Activated CD8-positive, alpha-beta T cell treated with anti-CD3 and anti-CD28 coated beads for 36 hours (primary cell): ENCODE measurements around the gene PLCH1. TPM values are rescaled to one million over a fixed set of nuclear protein-coding genes. Genes with fewer than 3 reads are reported as not detected.
A peak's percentile ranks its signal among the peaks of the same experiment; 100 is the strongest.

Experiments
- ATAC-seq: fragments of 200-7000 bp; cut with Tn5 transposase; one replicate; pipeline ENCODE4 v1.10.0; 2021; ENCODE audit warnings: mild to moderate bottlenecking, moderate library complexity
- CTCF ChIA-PET: fragments of 350-600 bp; sonication (Branson Sonifier 250); formaldehyde crosslinking; loops from one replicate; lab custom pipeline; 2021; ENCODE audit warnings: antibody characterized with exemption; lab: Charles Lee
- POLR2A ChIA-PET: fragments of 350-600 bp; sonication (Branson Sonifier 250); formaldehyde crosslinking; loops from one replicate; lab custom pipeline; 2021; ENCODE audit warnings: antibody characterized with exemption; lab: Charles Lee
- DNase-seq: peaks from one replicate; pipeline ENCODE4 v3.0.0-alpha.2; 2020
- H3K27ac Mint-ChIP-seq: one replicate; pipeline ENCODE4 v1.8.0; 2021; ENCODE audit warnings: mild to moderate bottlenecking, mixed read lengths
- H3K27me3 Mint-ChIP-seq: one replicate; pipeline ENCODE4 v1.8.0; 2021; ENCODE audit warnings: mixed read lengths
- H3K36me3 Mint-ChIP-seq: one replicate; pipeline ENCODE4 v1.8.0; 2021; ENCODE audit warnings: low read depth, mixed read lengths
- H3K4me1 Mint-ChIP-seq: one replicate; pipeline ENCODE4 v1.8.0; 2021; ENCODE audit warnings: low read depth, mixed read lengths
- H3K4me3 Mint-ChIP-seq: one replicate; pipeline ENCODE4 v1.8.0; 2021; ENCODE audit warnings: mild to moderate bottlenecking, moderate library complexity, mixed read lengths
- H3K9me3 Mint-ChIP-seq: one replicate; pipeline ENCODE4 v1.8.0; 2021; ENCODE audit warnings: mixed read lengths
- intact Hi-C: fragments of 100-400 bp; cut with micrococcal nuclease; formaldehyde crosslinking; loops from one replicate; pipeline ENCODE4 v1.10.0; 2022
- total RNA-seq, 2 experiments: library from RNA; stranded (reverse); gene quantifications; one replicate each; pipeline ENCODE4 v1.2.3, GENCODE V29; 2021
- TF ChIP-seq, protein P1 (sequence below): fragments of 200-600 bp; IDR thresholded peaks from one replicate; pipeline ENCODE4 v1.8.0; 2022; ENCODE audit warnings: antibody characterized with exemption, mild to moderate bottlenecking

The PLCH1 gene
- total RNA-seq, 2 experiments from 2014 or later = 0.20 to 0.32 TPM

DNA sequence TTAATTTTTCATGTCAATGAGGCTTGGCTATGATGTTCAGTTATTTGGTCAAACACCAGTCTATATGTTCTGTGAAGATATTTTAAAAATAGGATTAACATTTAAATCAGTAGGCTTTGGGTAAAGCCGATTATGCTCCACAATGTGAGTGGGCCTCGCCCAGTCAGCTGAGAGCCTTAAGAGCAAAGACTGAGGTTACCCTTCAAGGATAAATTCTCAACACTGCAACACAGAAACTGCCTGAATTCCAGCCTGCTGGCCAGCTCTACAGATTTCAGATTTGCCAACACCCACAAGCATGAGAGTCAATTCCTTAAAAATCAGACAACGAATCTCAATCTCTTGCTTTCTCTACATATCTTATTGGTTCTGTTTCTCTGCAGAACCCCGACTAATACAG is 188.3 kb downstream of the PLCH1 start:
- no peak for DNase-seq
- Mint-ChIP-seq H3K36me3 (peaks cover 3% of the 10 kb centered on the region), H3K27me3 (no peaks in the 10 kb centered on the region), H3K27ac (no peak overlapping the region), H3K4me3 (no peak overlapping the region), H3K9me3 (no peaks in the 10 kb centered on the region), H3K4me1 (peaks cover 26% of the 10 kb centered on the region)
- TF ChIP-seq, protein P1, sequence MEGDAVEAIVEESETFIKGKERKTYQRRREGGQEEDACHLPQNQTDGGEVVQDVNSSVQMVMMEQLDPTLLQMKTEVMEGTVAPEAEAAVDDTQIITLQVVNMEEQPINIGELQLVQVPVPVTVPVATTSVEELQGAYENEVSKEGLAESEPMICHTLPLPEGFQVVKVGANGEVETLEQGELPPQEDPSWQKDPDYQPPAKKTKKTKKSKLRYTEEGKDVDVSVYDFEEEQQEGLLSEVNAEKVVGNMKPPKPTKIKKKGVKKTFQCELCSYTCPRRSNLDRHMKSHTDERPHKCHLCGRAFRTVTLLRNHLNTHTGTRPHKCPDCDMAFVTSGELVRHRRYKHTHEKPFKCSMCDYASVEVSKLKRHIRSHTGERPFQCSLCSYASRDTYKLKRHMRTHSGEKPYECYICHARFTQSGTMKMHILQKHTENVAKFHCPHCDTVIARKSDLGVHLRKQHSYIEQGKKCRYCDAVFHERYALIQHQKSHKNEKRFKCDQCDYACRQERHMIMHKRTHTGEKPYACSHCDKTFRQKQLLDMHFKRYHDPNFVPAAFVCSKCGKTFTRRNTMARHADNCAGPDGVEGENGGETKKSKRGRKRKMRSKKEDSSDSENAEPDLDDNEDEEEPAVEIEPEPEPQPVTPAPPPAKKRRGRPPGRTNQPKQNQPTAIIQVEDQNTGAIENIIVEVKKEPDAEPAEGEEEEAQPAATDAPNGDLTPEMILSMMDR = no peak
- ChIA-PET CTCF (no interaction called here), POLR2A (no interaction called here)
- no peak for ATAC-seq
- intact Hi-C loops = no loop called here

DNA sequence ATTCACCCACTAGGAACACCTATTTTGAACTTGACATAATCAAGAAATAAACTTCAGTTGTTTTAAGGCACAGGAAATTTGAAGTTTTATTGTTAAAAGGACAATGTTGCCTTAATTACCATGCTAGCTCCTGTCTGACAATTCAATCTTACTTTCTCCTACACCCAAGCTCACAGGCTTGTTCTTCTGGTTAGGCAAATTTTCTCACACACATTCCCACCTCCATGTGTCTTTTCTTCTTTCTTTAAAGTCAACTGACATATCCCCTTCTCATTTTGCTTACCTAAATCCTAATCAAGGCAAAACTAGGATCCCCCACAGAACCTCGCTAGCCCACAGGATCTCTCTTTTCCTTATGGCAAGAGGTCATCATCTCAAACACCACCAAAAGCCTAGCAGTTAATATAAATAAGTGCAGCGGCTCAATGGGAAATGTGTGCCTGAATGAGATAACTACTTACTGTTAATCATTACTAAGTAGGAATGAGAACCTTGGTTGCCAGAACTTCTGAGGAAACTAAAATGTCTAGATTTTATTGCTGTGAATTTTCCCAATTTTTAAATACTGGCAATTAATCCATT is 189.3 kb downstream of the PLCH1 start:
- DNase-seq (no peak), ATAC-seq (no peak)
- H3K4me3 Mint-ChIP-seq = no peak overlapping the region
- H3K36me3 Mint-ChIP-seq = peaks cover 3% of the 10 kb centered on the region
- CTCF ChIA-PET = no interaction called here
- H3K9me3 Mint-ChIP-seq = no peaks in the 10 kb centered on the region
- no peaks in the 10 kb centered on the region for H3K27me3 Mint-ChIP-seq
- H3K27ac Mint-ChIP-seq = peak overlapping the region; percentile 22
- peaks cover 26% of the 10 kb centered on the region for H3K4me1 Mint-ChIP-seq
- TF ChIP-seq, protein P1 = no peak
- intact Hi-C loops = no loop called here
- POLR2A ChIA-PET = no interaction called here

DNA sequence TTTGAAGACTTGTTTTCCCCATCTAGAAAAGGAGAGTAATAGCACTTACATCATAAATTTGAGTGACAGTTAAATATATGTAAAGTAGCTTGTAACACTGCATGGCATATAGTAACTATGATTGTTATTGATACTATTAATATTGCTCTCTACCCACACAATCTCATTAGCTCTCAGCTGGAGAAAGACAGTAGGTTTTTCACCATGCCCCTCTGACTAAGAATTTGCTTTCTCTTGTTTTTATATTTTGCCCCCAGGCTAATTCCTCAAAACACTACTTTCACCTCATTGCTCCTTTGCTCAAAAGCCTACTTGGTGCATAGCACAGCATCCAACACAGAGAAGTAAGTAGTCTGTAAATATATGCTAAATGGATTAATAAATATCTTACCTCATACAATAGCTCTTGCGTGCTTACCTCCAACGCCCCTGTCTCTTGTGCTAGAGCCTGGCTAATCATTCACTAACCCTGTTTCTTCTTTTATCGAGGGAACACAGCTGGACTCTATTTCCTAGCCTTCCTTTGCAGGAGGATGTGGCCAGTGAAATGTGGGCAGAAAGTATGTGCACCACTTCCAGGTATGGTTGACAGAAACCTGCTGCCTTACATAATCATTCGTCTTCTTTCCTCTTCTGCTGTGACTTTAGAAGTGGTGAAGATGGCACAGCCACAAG is 190.0 kb downstream of the PLCH1 start:
- Mint-ChIP-seq H3K4me3 (peak overlapping the region; percentile 2), H3K27me3 (no peaks in the 10 kb centered on the region), H3K9me3 (no peaks in the 10 kb centered on the region), H3K27ac (peak overlapping the region; percentile 46), H3K4me1 (peaks cover 26% of the 10 kb centered on the region), H3K36me3 (peaks cover 3% of the 10 kb centered on the region)
- TF ChIP-seq, protein P1 = no peak
- intact Hi-C loops = no loop called here
- ATAC-seq (peak; percentile 53), DNase-seq (peak; percentile 44)
- ChIA-PET CTCF (no interaction called here), POLR2A (no interaction called here)

DNA sequence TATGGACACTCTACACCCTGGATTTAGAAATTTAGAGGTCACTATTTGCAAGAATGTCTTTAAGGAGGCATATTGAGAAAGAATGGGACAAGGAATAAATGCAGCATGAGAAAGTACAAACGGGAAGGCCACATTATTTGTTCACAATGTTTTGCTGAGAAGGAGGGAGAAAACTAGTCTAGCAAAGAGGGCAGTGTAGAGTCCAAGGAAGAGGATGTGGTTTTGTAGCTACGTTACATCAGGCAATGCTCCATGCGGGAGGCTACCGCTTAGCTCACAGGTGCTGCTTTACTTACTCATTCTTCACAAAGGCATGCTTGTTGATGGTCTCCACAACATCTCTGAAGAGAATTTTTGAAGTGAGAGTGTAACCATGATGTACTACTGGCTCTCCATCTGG is 191.1 kb downstream of the PLCH1 start:
- no peak overlapping the region for H3K4me3 Mint-ChIP-seq
- DNase-seq (peak; percentile 57), ATAC-seq (peak; percentile 86)
- no peaks in the 10 kb centered on the region for H3K9me3 Mint-ChIP-seq
- H3K36me3 Mint-ChIP-seq = peaks cover 3% of the 10 kb centered on the region
- H3K27me3 Mint-ChIP-seq = no peaks in the 10 kb centered on the region
- peaks cover 36% of the 10 kb centered on the region for H3K4me1 Mint-ChIP-seq
- H3K27ac Mint-ChIP-seq = peak overlapping the region; percentile 62
- POLR2A ChIA-PET = no interaction called here
- CTCF ChIA-PET = no interaction called here
- TF ChIP-seq, protein P1 = no peak
- intact Hi-C loops = no loop called here

DNA sequence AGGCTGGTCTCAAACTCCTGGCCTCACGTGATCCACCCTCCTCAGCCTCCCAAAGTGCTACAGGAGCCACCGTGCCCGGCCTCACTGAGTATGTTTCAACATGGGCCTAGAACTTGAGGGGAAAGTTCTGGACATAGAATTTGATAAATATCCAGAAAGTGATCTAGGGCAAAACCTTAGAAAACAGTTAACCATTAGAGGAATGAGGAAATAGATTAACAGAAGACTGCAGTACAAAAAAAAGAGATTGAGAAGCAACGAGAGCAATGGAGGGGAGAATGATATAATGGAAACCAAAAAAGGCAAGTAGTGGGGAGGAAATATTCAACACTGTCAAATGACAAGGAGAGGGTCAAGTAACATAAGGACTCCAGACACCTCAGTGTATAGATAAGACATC is 191.5 kb downstream of the PLCH1 start:
- peak overlapping the region; percentile 62 for H3K27ac Mint-ChIP-seq
- no peak overlapping the region for H3K4me3 Mint-ChIP-seq
- TF ChIP-seq, protein P1 = no peak
- H3K36me3 Mint-ChIP-seq = peaks cover 3% of the 10 kb centered on the region
- DNase-seq (no peak), ATAC-seq (no peak)
- H3K4me1 Mint-ChIP-seq = peaks cover 38% of the 10 kb centered on the region
- no peaks in the 10 kb centered on the region for H3K9me3 Mint-ChIP-seq
- no peaks in the 10 kb centered on the region for H3K27me3 Mint-ChIP-seq
- CTCF ChIA-PET = no interaction called here
- POLR2A ChIA-PET = no interaction called here
- intact Hi-C loops = no loop called here
